ENCODE data around the gene POLG.
"Not testable (repeated sequence)": the region's sequence is repeated elsewhere in the genome, so short reads cannot be mapped to it uniquely, and the experiment has no call there.

Gene POLG

GRCh38 chr15:89323825-89324224 lies 10.8 kb downstream of the POLG start:
- DNase-seq = no peak

- DNase-seq = no peak
Observed at GRCh38 chr15:89322822-89323221, 11.8 kb downstream of the POLG start.

DNA sequence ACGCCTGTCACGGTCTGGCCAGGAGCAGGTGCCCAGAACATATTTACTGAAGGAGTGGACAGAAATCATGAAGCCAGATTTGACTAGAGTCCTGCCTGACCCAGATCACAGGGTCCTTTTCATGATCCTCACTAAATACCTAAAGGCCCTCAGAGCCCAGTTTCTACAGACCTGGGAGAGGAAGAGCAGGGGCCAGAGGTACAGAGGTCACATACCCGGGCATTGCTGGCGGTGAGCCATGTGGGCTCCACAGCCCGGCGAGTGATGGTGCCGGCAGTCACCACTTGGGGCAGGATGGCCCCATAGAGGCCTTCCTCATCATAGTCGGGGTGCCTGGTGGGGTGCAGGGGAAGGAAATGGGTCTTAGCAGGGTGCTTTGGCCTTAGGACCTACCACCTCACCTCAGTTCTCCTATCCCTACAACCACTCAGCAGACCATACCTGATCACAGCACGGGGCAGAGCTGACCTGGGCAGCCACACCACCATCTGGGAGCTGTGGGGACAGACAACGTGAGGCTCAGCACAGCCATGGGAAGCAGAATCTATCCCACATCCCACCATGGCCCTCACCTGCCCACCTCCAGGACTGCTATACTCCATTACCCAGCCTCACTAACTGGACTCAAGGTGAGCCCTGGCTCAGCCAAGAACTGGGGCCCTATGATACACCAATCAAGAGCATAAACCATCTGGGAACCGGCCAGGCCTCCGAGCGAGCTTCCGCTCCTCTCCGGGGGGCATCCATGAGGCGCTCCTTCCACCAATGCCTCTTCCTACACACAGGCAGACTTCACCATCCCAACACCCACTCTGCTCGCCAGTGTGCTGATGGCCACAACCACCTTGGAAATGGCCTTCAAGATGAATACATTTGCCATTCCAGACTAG lies 12.9 kb downstream of the POLG start:
- DNase-seq = no peak

DNA sequence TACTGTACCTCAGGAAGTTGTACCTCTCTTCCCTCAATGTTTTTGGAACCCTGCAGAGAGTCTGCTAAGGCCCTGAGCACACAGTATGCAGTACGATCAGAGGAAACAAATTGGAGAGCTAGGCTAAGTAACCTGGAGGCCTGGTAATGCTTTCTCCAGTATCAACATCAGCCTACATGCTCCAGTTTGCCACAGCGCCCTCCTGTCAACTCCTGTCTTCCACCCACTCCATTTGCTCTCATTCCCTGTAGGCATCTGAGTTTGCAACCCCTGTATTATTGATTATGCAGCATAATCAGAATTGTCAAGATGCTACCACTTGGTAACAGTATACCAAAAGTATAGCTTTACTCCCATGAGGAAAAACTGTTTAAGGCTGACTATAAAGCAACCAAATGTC lies 14.4 kb downstream of the POLG start:
- DNase-seq = no peak

DNA sequence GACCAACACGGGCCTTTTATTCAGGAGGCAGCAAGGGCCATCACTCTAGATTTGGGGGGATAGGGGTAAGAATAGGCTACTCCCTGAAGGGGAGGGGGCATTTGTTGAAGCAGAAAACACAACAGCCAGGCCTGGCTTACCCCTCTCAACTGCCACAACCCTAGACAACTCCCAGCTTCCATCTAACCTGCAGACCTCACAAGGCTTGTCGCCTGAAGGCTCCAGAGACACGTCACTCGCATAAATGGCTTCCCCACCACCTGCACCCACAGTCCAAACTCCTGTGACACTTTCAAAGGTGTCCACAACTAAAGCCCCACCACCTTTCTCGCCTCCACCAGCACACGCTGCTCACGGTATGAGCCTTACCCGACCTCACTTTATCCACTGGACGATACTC lies 14.9 kb downstream of the POLG start:
- DNase-seq = no peak

- no peak for DNase-seq
Observed at GRCh38 chr15:89317186-89317720, 17.4 kb downstream of the POLG start.

DNA sequence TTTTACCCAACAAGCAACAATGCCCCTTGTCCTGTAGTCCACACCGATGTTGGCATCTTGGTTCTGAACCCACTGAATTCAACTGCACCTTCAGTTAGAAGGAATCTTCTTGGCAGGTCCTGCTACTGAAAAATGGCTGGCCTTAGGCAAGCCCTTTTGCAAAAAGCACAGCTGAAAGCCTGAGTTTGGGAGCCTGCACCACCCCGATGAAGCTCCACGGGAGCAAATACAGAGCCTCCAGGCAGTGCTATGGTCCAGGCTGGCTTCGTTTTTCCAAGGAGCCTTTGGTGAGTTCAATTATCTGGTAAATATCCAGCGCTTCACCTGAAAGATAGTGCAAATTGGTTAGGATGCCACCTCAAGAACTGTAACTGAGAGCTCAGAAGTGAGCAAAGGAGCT lies 18.1 kb downstream of the POLG start:
- DNase-seq = no peak

- no peak for DNase-seq
Observed at GRCh38 chr15:89315375-89315929, 19.2 kb downstream of the POLG start.

DNA sequence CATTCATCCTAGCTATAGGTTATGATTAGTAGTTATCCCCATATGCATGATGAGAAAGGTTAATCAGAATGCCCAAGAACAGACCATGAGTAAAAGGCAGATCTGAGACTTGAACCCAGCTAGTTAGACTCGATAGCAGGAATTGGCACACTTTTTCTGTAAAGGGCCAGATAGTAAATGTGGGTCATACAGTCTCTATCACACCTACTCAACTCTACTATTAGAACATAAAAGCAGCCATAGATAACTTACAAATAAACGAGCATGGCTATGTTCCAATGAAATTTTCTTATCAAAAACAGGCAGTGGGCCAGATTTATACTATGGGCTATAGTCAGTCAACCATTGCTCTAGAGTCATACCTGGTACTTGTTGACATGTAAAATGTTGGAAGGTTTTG lies 24.6 kb downstream of the POLG start:
- DNase-seq = no peak

DNA sequence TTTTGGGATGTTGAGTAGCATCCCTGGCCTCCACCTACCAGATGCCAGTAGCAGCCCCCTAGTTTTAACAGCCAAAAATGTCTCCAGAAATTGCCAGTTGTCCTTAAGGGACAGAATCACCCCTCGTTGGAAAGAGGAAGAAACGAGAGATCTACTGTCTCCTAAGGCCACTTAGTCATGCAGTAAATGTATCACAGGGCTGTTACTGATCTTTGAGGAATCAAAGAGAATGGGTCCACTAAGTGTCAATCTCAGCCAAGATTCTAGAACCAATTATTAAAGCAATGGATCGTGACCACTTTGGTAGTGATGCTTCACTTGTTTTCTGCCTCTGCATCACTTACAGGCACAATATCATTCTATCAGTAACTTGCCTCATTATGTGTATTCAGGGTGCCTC lies 26.4 kb downstream of the POLG start:
- no peak for DNase-seq

DNA sequence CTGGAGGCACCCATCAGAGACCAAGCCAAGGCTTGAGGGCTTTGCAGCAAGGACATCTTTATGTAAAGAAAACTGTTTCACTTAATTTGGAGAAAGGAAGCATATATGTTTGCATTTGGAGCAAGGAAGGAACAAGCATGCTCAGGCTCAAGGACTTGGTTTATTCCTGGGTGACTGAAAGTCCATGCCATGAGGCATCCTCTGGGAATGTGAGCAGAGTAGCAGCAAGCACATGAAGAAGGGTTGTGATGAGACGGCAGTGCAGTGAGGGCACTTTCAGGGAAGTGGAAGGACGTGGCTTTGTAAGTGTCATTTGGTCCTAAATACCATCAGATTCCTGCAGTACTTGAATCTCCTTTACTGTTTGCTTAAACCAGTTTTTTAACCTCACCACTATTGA lies 26.8 kb downstream of the POLG start:
- no peak for DNase-seq

DNA sequence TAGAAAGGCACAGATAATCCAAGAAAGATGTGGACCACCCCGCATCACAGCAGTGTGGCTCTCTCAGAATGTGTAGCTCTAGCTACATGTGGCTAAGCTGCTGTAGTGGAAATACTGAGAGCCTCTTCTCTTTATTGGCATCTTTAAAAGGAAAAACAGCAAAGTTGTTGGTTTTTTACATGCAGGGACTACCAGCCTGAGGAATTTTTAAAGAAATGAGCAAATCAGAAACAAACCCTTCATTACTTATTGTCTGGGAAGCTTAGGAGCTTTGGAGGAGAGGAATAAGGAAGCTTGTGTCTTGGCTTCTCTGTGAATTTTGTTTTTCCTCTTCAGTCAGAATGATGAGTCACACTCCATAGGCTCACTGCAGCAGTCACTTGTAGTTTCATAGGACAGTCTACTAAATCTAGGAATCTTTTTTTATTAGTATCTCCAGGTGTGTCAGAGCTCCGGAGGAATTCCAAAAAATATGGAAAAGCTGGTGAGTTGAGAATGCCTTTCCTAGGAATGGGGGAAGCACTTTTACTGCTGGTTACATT lies 27.5 kb downstream of the POLG start:
- DNase-seq = no peak

DNA sequence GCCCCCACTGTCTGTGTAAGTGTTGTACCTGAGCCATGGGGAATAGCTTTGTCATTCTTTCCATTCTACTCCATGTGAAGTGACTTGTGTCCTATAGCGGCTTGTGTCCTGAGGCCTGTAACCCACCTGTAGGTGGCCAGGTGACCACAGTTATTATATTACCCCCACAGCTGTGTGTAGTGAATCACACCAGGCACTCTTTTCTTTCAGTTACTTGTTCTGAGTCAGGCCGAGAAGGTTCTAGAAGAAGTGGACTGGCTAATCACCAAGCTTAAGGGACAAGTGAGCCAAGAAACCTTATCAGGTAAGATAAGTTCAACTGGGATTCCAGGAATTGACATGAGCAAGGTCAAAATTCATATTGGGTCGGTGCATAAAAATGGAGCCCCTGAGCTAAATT lies 29.2 kb downstream of the POLG start:
- DNase-seq = no peak

DNA sequence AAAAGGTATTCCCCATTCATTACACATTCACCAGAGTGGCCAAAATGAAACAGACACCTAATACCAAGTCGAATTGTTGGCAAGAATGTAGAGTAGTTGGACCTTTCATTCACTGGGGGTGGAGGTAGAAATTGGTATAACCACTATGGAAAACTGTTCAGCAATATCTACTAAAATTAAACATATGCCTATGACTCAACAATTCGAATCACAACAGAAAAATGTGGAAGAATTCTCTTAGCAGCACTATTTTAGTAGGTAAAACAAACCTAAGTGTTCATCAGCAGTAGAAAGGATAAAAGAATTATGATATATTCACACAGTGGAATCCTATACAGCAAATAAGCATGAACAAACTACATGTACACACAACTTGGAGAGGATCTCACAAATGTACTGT lies 30.6 kb downstream of the POLG start:
- DNase-seq = no peak

DNA sequence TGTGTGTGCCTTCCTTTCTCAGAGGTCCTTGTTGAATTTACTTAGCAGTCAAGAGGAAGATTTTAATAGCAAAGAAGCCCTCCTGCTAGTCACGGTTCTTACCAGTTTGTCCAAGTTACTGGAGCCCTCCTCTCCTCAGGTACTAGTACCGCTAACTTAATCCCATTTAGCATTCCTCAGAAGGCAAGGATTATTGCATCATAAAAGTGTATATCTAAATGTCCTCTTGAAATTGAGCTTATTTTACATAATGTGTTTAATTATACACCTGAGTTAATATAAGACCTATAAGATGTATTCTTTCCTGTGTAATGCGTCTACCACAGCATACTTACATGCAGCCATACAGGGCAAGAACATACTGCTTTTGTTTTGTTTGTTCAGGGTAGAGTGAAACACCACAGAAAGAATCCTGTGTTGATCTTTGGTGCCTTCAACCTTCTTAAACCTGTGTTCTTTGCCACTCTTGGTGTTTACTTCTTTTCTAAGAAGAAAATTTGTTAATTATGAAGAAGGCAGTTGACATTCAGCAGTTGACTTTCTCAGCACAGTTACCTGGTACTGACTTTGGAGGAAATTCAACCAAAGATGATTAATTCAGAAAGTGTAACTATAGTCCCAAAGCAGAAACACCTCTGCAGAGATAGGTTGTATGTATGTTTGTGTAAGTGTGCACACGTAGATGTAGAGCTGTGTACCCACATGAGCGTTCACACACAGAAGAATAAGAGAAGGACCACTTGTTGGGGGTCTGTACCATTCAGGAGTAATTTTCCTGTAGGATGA lies 33.1 kb downstream of the POLG start:
- no peak for DNase-seq

GRCh38 chr15:89299896-89300295 lies 34.7 kb downstream of the POLG start:
- DNase-seq = no peak

GRCh38 chr15:89293012-89293411 lies 41.6 kb downstream of the POLG start:
- DNase-seq = no peak

DNA sequence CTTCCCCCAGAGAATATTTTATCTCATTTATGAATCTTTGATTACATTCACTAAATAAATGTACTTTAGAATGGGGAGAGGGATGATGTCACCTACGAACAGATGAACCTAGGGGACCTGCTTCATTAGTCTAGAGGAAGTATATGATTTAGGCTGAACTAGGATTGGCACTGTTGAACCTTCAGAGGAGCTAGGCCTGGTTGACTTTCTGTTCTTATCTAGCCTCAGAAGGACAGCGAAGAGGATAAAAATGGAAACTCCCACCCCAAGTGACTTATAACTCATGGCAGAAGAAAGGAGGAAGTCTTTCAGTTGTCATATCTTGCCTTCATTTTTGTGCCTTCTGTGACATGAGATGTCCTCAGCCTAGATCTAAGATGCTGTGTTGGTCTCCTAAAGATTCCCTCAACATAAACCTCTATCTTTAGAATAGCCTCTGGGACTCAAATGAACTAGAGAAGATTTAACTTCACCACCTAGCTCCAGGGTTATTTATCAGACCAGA lies 42.6 kb downstream of the POLG start:
- DNase-seq = no peak

DNA sequence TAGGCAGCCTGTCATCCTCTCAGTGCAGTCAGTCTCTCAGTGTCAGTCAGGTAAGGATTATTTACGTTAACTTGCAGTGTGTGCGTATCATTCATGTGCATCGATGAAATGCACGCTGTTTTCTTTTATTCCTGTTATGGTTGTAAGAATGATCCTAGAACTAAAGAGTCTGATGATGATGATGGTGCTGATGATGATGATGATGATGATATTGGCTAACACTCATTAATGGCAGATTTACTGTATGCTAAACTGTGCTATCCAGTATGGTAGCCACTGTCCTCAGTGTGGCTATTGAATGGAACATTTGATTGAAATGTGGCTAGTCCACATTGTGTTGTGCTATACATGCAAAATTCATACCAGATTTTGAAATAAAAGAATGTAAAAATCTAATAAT lies 51.4 kb downstream of the POLG start:
- no peak for DNase-seq

DNA sequence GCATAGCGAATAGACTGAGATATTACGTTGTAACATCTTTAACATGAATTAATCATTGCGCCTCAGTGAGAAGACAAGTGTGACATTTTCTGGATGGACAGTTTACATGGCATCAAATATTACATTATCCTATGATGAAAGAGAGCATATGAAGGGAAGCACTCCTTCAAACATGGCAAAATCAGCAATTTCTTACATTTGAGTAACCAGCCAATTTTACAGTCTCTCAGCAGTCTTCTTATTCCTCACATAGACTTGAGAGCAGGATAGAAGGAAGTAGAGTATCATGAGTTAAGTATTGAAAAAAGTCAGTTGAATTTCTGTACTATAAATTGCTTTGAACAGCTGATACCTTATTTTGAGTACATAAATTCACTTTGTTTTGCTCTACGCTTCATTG lies 52.0 kb downstream of the POLG start:
- no peak for DNase-seq

DNA sequence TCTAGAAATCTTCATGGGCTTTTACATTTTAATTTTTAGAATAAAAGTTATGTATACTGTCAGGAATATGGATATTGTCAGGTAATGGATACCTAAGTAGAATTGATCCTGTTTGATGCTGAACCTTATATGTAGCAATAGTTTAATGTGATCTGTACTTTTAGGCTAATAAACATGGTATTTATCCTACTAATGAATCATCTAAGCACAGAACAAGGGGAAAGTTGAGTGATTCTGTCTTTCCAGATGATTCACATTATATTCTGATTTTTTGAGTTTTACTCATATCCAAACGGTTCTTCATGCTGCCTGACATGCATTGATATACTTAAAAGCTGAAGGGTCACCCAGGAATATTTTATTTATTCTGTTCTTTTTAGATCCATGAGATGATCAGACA lies 56.3 kb downstream of the POLG start:
- DNase-seq = no peak

DNA sequence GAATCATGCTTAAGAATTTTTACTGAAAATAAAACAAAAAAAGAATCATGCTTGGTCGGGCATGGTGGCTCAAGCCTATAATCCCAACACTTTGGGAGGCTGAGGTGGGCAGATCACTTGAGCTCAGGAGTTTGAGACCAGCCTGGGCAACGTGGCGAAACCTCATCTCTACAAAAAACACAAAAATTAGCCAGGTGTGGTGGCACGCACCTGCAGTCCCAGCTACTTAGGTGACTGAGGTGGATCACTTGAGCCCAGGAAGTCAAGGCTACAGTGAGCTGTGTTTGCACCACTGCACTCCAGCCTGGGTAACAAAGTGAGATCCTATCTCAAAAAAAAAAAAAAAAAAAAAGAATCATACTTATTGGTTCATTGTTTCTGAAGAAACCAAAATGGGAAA lies 57.3 kb downstream of the POLG start:
- not testable (repeated sequence) for DNase-seq
